A673 (cell line): ENCODE results near the gene LCE6A. TPM values are rescaled to one million over a fixed set of nuclear protein-coding genes. Genes with fewer than 3 reads are reported as not detected.
A peak's percentile ranks its signal among the peaks of the same experiment; 100 is the strongest.

ENCODE experiments used
- BruUV-seq: library from RNA; stranded (reverse); fragments of 400-500 nt; replicated peaks from 2 replicates; lab custom pipeline; 2021; lab: Mats Ljungman, UMichigan
- CTCF ChIA-PET: fragments of 300-600 bp; sonication (Branson Sonifier 250); formaldehyde crosslinking; loops from one replicate; lab custom pipeline; 2022; ENCODE audit warnings: antibody characterized with exemption; lab: Charles Lee
- POLR2A ChIA-PET: fragments of 300-600 bp; sonication (Branson Sonifier 250); formaldehyde crosslinking; loops from one replicate; lab custom pipeline; 2022; ENCODE audit warnings: antibody characterized with exemption; ENCODE audit not compliant: low non-redundant PET; lab: Charles Lee
- DNase-seq: peaks from one replicate; pipeline ENCODE4 v3.0.0-alpha.2; 2015; ENCODE audit warnings: low spot score
- H3K27ac ChIP-seq: fragments of 200-600 bp; sonication (generic); 2 replicates; pipeline ENCODE4 v1.5.1; 2016; ENCODE audit warnings: mixed run types, low read depth, mild to moderate bottlenecking, mixed read lengths, antibody characterized with exemption, low read length; ENCODE audit not compliant: poor library complexity, severe bottlenecking
- H3K27me3 ChIP-seq: fragments of 200-600 bp; sonication (generic); replicated peaks from 2 replicates; pipeline ENCODE4 v1.6.1; 2017; ENCODE audit warnings: mixed run types, low read depth, mild to moderate bottlenecking, mixed read lengths, antibody characterized with exemption, low read length; ENCODE audit not compliant: insufficient read depth, poor library complexity
- H3K36me3 ChIP-seq: fragments of 200-600 bp; sonication (generic); 2 replicates; pipeline ENCODE4 v1.6.1; 2016; ENCODE audit warnings: mixed run types, mild to moderate bottlenecking, mixed read lengths, antibody characterized with exemption, low read length; ENCODE audit not compliant: insufficient read depth, poor library complexity, severe bottlenecking
- H3K4me1 ChIP-seq: fragments of 200-600 bp; sonication (generic); 2 replicates; pipeline ENCODE4 v1.6.1; 2017; ENCODE audit warnings: mixed run types, mild to moderate bottlenecking, mixed read lengths, antibody characterized with exemption, low read length; ENCODE audit not compliant: insufficient read depth, poor library complexity, severe bottlenecking
- H3K4me3 ChIP-seq: fragments of 200-600 bp; sonication (generic); 2 replicates; pipeline ENCODE4 v1.5.1; 2016; ENCODE audit warnings: low read depth, mixed run types, mild to moderate bottlenecking, mixed read lengths, low read length; ENCODE audit not compliant: poor library complexity, severe bottlenecking
- H3K9me3 ChIP-seq: fragments of 200-600 bp; sonication (generic); 2 replicates; pipeline ENCODE4 v1.6.1; 2016; ENCODE audit warnings: mixed run types, low read depth, mild to moderate bottlenecking, mixed read lengths, antibody characterized with exemption, low read length; ENCODE audit not compliant: poor library complexity, severe bottlenecking
- EZH2 ChIP-seq: fragments of 200-600 bp; sonication (generic); IDR thresholded peaks from 2 replicates; pipeline ENCODE4 v1.6.1; 2017; ENCODE audit warnings: borderline replicate concordance, low read depth, mild to moderate bottlenecking, mixed read lengths, antibody characterized with exemption, low read length; ENCODE audit not compliant: poor library complexity, severe bottlenecking
- intact Hi-C: fragments of 100-400 bp; cut with micrococcal nuclease; formaldehyde crosslinking; loops from one replicate; pipeline ENCODE4 v1.10.0; 2022; ENCODE audit not compliant: unreplicated experiment
- total RNA-seq: library from RNA; stranded (reverse); gene quantifications from 2 replicates; pipeline ENCODE4 v1.2.3, GENCODE V29; 2021
- TF ChIP-seq, protein P1 (sequence below): fragments of 300-800, 200-600 bp; sonication (generic); conservative IDR thresholded peaks from 2 replicates; pipeline ENCODE4 v1.5.1; 2017; ENCODE audit warnings: low read depth, mild to moderate bottlenecking, antibody characterized with exemption, low read length, moderate library complexity, mixed read lengths

Gene LCE6A
- total RNA-seq, 1 experiment from 2014 or later, result not detected

DNA sequence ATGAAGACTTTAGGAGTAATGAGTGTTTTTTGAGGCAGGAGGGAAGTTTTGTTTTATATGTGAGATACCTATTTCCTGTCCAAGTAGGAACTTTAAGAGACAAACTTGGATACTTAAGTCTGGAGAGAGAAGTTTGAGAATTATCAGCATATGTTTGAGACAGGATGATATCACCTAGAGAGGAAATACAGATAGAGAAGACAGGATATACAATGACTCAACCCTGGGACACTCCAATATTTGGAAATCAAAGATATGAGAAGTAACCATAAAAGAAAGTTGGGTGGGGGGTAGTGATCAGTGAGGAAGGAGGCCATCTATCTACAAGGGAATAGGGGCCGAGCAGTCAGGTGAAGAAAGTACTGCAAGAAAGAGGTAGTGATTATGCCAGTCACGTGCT is 23.7 kb downstream of the LCE6A start:
- H3K27me3 ChIP-seq, result peaks cover 6% of the 10 kb centered on the region
- ChIA-PET CTCF (no interaction called here), POLR2A (no interaction called here)
- DNase-seq, result no peak
- H3K9me3 ChIP-seq, result no peaks in the 10 kb centered on the region
- TF ChIP-seq, protein P1, sequence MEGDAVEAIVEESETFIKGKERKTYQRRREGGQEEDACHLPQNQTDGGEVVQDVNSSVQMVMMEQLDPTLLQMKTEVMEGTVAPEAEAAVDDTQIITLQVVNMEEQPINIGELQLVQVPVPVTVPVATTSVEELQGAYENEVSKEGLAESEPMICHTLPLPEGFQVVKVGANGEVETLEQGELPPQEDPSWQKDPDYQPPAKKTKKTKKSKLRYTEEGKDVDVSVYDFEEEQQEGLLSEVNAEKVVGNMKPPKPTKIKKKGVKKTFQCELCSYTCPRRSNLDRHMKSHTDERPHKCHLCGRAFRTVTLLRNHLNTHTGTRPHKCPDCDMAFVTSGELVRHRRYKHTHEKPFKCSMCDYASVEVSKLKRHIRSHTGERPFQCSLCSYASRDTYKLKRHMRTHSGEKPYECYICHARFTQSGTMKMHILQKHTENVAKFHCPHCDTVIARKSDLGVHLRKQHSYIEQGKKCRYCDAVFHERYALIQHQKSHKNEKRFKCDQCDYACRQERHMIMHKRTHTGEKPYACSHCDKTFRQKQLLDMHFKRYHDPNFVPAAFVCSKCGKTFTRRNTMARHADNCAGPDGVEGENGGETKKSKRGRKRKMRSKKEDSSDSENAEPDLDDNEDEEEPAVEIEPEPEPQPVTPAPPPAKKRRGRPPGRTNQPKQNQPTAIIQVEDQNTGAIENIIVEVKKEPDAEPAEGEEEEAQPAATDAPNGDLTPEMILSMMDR, result no peak
- no peak for TF ChIP-seq EZH2
- no peak overlapping the region for H3K27ac ChIP-seq
- H3K4me3 ChIP-seq, result no peak overlapping the region
- no TSS peak for BruUV-seq
- no peaks in the 10 kb centered on the region for H3K4me1 ChIP-seq
- intact Hi-C loops, result no loop called here
- H3K36me3 ChIP-seq, result no peaks in the 10 kb centered on the region

DNA sequence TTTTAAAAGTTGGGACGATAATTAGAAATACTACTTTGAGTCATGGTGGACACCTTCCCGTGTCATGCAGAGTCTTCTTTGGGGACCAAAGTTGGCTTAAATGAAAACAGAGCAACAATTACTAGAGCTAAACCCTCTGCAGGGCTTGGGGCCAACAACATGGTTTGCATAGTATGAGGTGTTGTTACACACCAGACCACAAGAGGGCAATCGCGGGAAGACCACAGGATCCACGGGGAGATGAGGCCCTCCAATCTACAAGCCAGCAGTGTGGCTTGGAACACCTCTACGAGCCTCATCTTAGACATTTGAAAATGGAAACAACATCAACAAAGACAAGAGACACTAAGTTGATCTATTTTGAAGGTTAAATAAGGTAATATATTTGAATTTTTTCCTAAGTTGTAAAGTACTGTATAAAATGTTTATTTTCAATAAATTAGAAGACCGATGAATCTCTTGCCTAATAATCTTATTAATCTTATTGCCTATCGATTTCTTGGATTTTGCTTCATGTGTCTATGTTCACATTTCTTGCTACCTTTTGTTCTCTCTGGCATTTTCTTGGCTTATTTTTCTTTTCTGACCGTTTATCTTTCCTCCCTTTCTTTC is 27.3 kb downstream of the LCE6A start:
- no peak overlapping the region for H3K4me3 ChIP-seq
- ChIA-PET CTCF (interaction anchor here (0.6 kb wide), 1 partner anchor 94 kb away, joined by 3 read pairs; no protein-coding TSS in a partner anchor), POLR2A (no interaction called here)
- no peak overlapping the region for H3K27ac ChIP-seq
- H3K27me3 ChIP-seq, result peaks cover 6% of the 10 kb centered on the region
- TF ChIP-seq, protein P1, result peak; percentile 76
- TF ChIP-seq EZH2, result no peak
- H3K4me1 ChIP-seq, result no peaks in the 10 kb centered on the region
- DNase-seq, result peak; percentile 80
- no TSS peak for BruUV-seq
- intact Hi-C loops, result loop anchor here (5.0 to 10.0 kb wide), 3 partner anchors 185 to 352 kb away; partner anchors contain the start of gene SPRR2A
- H3K9me3 ChIP-seq, result no peaks in the 10 kb centered on the region
- no peaks in the 10 kb centered on the region for H3K36me3 ChIP-seq

DNA sequence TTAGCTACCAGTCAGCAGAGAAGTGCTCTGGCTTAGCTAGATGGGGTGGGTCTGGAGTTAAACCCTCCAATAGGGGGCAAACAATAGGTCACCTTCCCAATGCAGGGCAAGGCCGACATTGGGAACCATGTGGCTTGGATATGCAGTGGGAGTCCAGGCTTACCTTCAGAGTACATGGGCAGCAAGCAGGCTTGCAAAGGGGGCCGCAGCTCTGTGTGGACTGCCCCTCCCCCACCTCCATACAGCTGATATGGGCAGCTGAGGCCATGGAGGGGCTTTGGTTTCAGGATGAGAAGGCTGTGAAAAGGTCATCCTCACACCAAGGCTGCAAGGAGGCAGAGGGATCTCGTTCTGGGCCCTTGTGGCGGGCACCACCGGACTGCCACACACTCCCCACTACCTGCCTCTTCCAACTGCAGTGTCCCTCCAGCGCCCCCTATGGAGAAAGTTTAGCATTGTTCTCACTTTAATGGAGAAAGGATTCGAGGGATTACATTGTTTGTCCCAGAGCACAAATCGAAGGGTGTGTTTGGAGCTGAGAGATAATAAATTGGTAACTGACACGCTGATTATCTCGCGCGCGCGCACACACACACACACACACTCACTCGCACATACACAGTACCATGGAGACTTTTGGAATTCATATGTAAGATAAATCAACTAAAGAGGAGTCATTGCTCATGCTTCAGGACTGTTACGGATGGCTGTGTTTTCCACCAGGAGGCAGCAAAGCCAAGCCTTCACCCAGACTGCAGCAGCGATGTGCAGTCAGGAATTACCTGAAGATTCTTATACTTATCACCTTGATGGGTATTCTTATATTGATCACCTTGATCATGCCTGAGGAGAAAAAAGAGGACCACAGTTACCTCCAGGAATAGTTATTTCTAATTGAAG is 28.4 kb downstream of the LCE6A start:
- intact Hi-C loops, result loop anchor here (5.0 to 10.0 kb wide), 3 partner anchors 184 to 351 kb away; partner anchors contain the start of gene SPRR2A
- Histone ChIP-seq H3K9me3 (no peaks in the 10 kb centered on the region), H3K4me3 (no peak overlapping the region), H3K36me3 (no peaks in the 10 kb centered on the region), H3K4me1 (no peaks in the 10 kb centered on the region), H3K27ac (no peak overlapping the region), H3K27me3 (peaks cover 6% of the 10 kb centered on the region)
- TF ChIP-seq EZH2, result no peak
- TF ChIP-seq, protein P1, result peak; percentile 67
- DNase-seq, result peak; percentile 63
- POLR2A ChIA-PET, result no interaction called here
- CTCF ChIA-PET, result interaction anchor here (0.5 kb wide), 1 partner anchor 1592 kb away, joined by 5 read pairs; no protein-coding TSS in a partner anchor
- BruUV-seq, result no TSS peak
